PC-3 (cell line): ENCODE data around the gene PROSER2. TPM values are rescaled to one million over a fixed set of nuclear protein-coding genes. Genes with fewer than 3 reads are reported as not detected.

Source experiments
- ATAC-seq: fragments of 200-7000 bp; cut with Tn5 transposase; 2 replicates; pipeline ENCODE4 v1.9.1; 2020; ENCODE audit warnings: mild to moderate bottlenecking, moderate library complexity
- BruUV-seq: library from RNA; stranded (reverse); fragments of 400-500 nt; replicated peaks from 2 replicates; lab custom pipeline; 2021; lab: Mats Ljungman, UMichigan
- CTCF ChIA-PET: fragments of 300-600 bp; sonication (Branson Sonifier 250); formaldehyde crosslinking; loops from one replicate; lab custom pipeline; 2022; ENCODE audit warnings: antibody characterized with exemption; lab: Charles Lee
- POLR2A ChIA-PET: fragments of 300-600 bp; sonication (Branson Sonifier 250); formaldehyde crosslinking; loops from one replicate; lab custom pipeline; 2022; ENCODE audit warnings: antibody characterized with exemption; ENCODE audit not compliant: unreplicated experiment; lab: Charles Lee
- DNase-seq: peaks from one replicate; pipeline ENCODE4 v3.0.0-alpha.2; 2015
- H2AFZ ChIP-seq: fragments of 300-600 bp; sonication (generic); 2 replicates; pipeline ENCODE4 v1.6.0; 2016; ENCODE audit warnings: antibody characterized with exemption, low read length
- H3F3A ChIP-seq: fragments of 300-600 bp; sonication (generic); one replicate; pipeline ENCODE4 v1.6.0; 2017; ENCODE audit warnings: antibody characterized with exemption, low read length, control low read depth, mild to moderate bottlenecking; ENCODE audit not compliant: unreplicated experiment
- H3K27ac ChIP-seq: fragments of 300-600 bp; sonication (generic); 2 replicates; pipeline ENCODE4 v1.5.1; 2016; ENCODE audit warnings: mild to moderate bottlenecking, low read length
- H3K27me3 ChIP-seq: fragments of 300-600 bp; sonication (generic); 2 replicates; pipeline ENCODE4 v1.6.1; 2016; ENCODE audit warnings: low read length, mixed read lengths
- H3K36me3 ChIP-seq: fragments of 300-600 bp; sonication (generic); 2 replicates; pipeline ENCODE4 v1.6.1; 2016; ENCODE audit warnings: low read depth, mixed run types, low read length, mixed read lengths
- H3K4me1 ChIP-seq: fragments of 300-600 bp; sonication (generic); 2 replicates; pipeline ENCODE4 v1.5.1; 2016; ENCODE audit warnings: low read length; ENCODE audit not compliant: insufficient read depth
- H3K4me2 ChIP-seq: fragments of 300-600 bp; sonication (generic); 2 replicates; pipeline ENCODE4 v1.6.0; 2016; ENCODE audit warnings: low read length
- H3K4me3 ChIP-seq: fragments of 300-600 bp; sonication (generic); 2 replicates; pipeline ENCODE4 v1.5.1; 2016; ENCODE audit warnings: mild to moderate bottlenecking, low read length, mixed read lengths
- H3K79me2 ChIP-seq: fragments of 300-600 bp; sonication (generic); 2 replicates; pipeline ENCODE4 v1.6.1; 2017; ENCODE audit warnings: low read length, mixed read lengths
- H3K9ac ChIP-seq: fragments of 300-600 bp; sonication (generic); 2 replicates; pipeline ENCODE4 v1.6.0; 2016; ENCODE audit warnings: mild to moderate bottlenecking, low read length
- H3K9me2 ChIP-seq: fragments of 300-600 bp; sonication (generic); replicated peaks from 2 replicates; pipeline ENCODE4 v1.6.1; 2016; ENCODE audit warnings: mixed run types, low read length, mixed read lengths
- H3K9me3 ChIP-seq: fragments of 300-600 bp; sonication (generic); 2 replicates; pipeline ENCODE4 v1.6.1; 2016; ENCODE audit warnings: low read length, mixed read lengths
- H4K20me1 ChIP-seq: fragments of 300-600 bp; sonication (generic); 2 replicates; pipeline ENCODE4 v1.6.1; 2016; ENCODE audit warnings: low read length, mixed read lengths
- CTCF ChIP-seq: fragments of 300-600 bp; sonication (generic); conservative IDR thresholded peaks from 2 replicates; pipeline ENCODE4 v1.5.1; 2017; ENCODE audit warnings: antibody characterized with exemption, low read depth, mild to moderate bottlenecking, low read length
- EZH2 ChIP-seq: fragments of 300-600 bp; sonication (generic); IDR thresholded peaks from one replicate; pipeline ENCODE4 v1.6.1; 2017; ENCODE audit warnings: antibody characterized with exemption, mild to moderate bottlenecking, low read length; ENCODE audit not compliant: unreplicated experiment
- EZH2phosphoT487 ChIP-seq: fragments of 300-600 bp; sonication (generic); IDR thresholded peaks from 2 replicates; pipeline ENCODE4 v1.6.1; 2018; ENCODE audit warnings: mild to moderate bottlenecking, antibody characterized with exemption, low read length, borderline replicate concordance
- intact Hi-C: fragments of 100-400 bp; cut with micrococcal nuclease; formaldehyde crosslinking; loops from 2 replicates; pipeline ENCODE4 v1.9.0; 2023
- total RNA-seq: library from RNA; depleted of rRNA; stranded (reverse); fragments of >200 nt; gene quantifications from 2 replicates; pipeline ENCODE4 v1.2.3, GENCODE V29; 2014

The PROSER2 gene
- total RNA-seq, 1 experiment from 2014 or later = 52.5 TPM

DNA sequence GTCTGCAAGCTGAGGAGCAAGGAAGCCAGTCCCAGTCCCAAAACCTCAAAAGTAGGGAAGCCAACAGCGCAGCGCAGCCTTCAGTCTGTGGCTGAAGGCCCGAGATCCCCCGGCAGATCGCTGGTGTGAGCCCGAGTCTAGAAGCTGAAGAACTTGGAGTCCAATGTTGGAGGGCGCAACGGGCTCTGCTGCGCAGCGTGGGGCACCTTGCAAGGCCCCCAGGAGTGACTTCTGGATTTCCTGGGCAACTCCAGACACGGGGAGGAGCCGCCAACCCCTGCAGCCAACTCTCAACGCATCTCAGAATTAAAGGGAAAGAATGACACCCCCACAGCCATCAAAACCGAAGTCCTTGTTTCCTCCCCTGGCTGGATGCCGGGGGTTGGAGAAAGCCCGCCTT is 18.8 kb upstream of the PROSER2 start:
- H3K4me3 ChIP-seq = no peak overlapping the region
- ATAC-seq = no peak
- no peak overlapping the region for H3K4me2 ChIP-seq
- H4K20me1 ChIP-seq = no peaks in the 10 kb centered on the region
- POLR2A ChIA-PET = no interaction called here
- intact Hi-C loops = no loop called here
- no TSS peak for BruUV-seq
- CTCF ChIA-PET = no interaction called here
- TF ChIP-seq EZH2 (no peak), CTCF (no peak), EZH2phosphoT487 (no peak)
- no peaks in the 10 kb centered on the region for H3K27me3 ChIP-seq
- no peak overlapping the region for H3K9ac ChIP-seq
- no peak overlapping the region for H2AFZ ChIP-seq
- no peaks in the 10 kb centered on the region for H3K9me2 ChIP-seq
- H3K4me1 ChIP-seq = no peaks in the 10 kb centered on the region
- DNase-seq = no peak
- H3K79me2 ChIP-seq = no peaks in the 10 kb centered on the region
- H3K27ac ChIP-seq = no peak overlapping the region
- H3K9me3 ChIP-seq = no peaks in the 10 kb centered on the region
- H3F3A ChIP-seq = no peaks in the 10 kb centered on the region
- H3K36me3 ChIP-seq = no peaks in the 10 kb centered on the region

DNA sequence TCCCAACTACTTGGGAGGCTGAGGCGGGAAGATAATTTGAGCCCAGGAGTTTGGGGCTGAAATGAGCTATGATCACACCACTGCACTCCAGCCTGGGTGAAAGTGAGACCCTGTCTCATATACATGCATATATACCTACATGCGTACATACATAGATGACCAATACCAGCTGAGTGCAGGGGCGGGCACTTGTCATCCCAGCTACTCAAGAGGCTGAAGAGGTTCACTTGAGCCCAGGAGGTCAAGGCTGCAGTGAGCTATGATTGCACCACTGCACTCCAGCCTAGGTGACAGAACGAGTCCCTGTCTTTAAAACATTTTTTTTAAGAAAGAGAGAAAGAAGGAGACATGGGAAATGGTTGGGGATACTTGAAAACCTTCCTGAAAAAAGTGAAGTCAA is 17.4 kb upstream of the PROSER2 start:
- Histone ChIP-seq H3K4me1 (no peaks in the 10 kb centered on the region; the same call in 1 of the 2 replicates), H3F3A (no peaks in the 10 kb centered on the region), H3K27ac (no peak overlapping the region), H3K36me3 (no peaks in the 10 kb centered on the region), H3K9me2 (no peaks in the 10 kb centered on the region), H3K9ac (no peak overlapping the region), H3K9me3 (no peaks in the 10 kb centered on the region), H3K79me2 (no peaks in the 10 kb centered on the region), H3K4me2 (no peak overlapping the region), H2AFZ (no peak overlapping the region), H4K20me1 (no peaks in the 10 kb centered on the region), H3K4me3 (no peak overlapping the region), H3K27me3 (no peaks in the 10 kb centered on the region)
- no peak for ATAC-seq
- DNase-seq = no peak
- TF ChIP-seq CTCF (no peak), EZH2phosphoT487 (no peak), EZH2 (no peak)
- no TSS peak for BruUV-seq
- intact Hi-C loops = no loop called here
- CTCF ChIA-PET = no interaction called here
- POLR2A ChIA-PET = no interaction called here

- no peak overlapping the region for H3K27ac ChIP-seq
- no peaks in the 10 kb centered on the region for H3K27me3 ChIP-seq
- H3F3A ChIP-seq = no peaks in the 10 kb centered on the region
- no TSS peak for BruUV-seq
- CTCF ChIA-PET = no interaction called here
- H3K36me3 ChIP-seq = no peaks in the 10 kb centered on the region
- H3K9me3 ChIP-seq = no peaks in the 10 kb centered on the region
- POLR2A ChIA-PET = no interaction called here
- H2AFZ ChIP-seq = no peak overlapping the region
- no peak overlapping the region for H3K4me2 ChIP-seq
- no peak for TF ChIP-seq EZH2
- intact Hi-C loops = no loop called here
- no peaks in the 10 kb centered on the region for H3K79me2 ChIP-seq
- no peaks in the 10 kb centered on the region; the same call in 1 of the 2 replicates for H3K4me1 ChIP-seq
- no peak overlapping the region for H3K4me3 ChIP-seq
- no peaks in the 10 kb centered on the region for H4K20me1 ChIP-seq
- no peaks in the 10 kb centered on the region for H3K9me2 ChIP-seq
- H3K9ac ChIP-seq = no peak overlapping the region
- no peak for ATAC-seq
- no peak for DNase-seq
Observed at GRCh38 chr10:11806706-11807105, 16.4 kb upstream of the PROSER2 start.
